DOHH2 (cell line): ENCODE results near the gene ADAP1.

Experiments used
- CTCF ChIP-seq: fragments of 200-600 bp; sonication (generic); IDR thresholded peaks from one replicate; pipeline ENCODE4 v1.5.1; 2014; ENCODE audit warnings: antibody characterized with exemption, mild to moderate bottlenecking, low read depth, low read length; ENCODE audit not compliant: poor library complexity, severe bottlenecking
- EZH2phosphoT487 ChIP-seq: fragments of 200-600 bp; sonication (generic); IDR thresholded peaks from 2 replicates; pipeline ENCODE4 v1.6.1; 2017; ENCODE audit warnings: borderline replicate concordance, mild to moderate bottlenecking, antibody characterized with exemption, low read length, moderate library complexity, mixed read lengths

- TF ChIP-seq CTCF (no peak), EZH2phosphoT487 (no peak)
Measured at GRCh38 chr7:990933-991728, 36.7 kb upstream of the ADAP1 start.
